WI38 (cell line): ENCODE measurements around the gene RBM41.
"Not testable (repeated sequence)": the region's sequence is repeated elsewhere in the genome, so short reads cannot be mapped to it uniquely, and the experiment has no call there.

ENCODE experiments used
- H3K4me3 ChIP-seq: 2 replicates; pipeline ENCODE4 v1.5.1; 2011; ENCODE audit warnings: low read depth, mild to moderate bottlenecking, control low read depth, low read length
- TF ChIP-seq, protein P1 (sequence below): IDR thresholded peaks from 2 replicates; pipeline ENCODE4 v1.5.1; 2012; ENCODE audit warnings: low read depth, mild to moderate bottlenecking, control low read depth, low read length

Gene RBM41

DNA sequence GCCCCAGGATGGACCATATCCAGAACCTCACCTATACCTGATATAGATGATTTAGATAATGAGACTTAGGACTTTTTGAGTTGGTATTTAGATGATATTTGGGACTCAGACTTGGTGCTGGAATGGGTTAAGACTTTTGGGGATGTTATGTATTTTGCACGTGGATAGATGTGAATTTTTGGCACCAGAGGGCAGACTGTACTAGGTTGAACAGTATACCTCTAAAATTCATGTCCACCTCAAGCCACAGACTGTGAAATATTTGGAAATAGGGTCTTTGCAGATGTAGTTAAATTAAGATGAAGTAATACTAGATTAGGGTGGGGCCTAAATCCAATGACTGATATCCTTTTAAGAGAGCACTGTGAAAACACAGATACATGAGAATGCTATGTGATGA, 15.6 kb downstream of the RBM41 start:
- TF ChIP-seq, protein P1, sequence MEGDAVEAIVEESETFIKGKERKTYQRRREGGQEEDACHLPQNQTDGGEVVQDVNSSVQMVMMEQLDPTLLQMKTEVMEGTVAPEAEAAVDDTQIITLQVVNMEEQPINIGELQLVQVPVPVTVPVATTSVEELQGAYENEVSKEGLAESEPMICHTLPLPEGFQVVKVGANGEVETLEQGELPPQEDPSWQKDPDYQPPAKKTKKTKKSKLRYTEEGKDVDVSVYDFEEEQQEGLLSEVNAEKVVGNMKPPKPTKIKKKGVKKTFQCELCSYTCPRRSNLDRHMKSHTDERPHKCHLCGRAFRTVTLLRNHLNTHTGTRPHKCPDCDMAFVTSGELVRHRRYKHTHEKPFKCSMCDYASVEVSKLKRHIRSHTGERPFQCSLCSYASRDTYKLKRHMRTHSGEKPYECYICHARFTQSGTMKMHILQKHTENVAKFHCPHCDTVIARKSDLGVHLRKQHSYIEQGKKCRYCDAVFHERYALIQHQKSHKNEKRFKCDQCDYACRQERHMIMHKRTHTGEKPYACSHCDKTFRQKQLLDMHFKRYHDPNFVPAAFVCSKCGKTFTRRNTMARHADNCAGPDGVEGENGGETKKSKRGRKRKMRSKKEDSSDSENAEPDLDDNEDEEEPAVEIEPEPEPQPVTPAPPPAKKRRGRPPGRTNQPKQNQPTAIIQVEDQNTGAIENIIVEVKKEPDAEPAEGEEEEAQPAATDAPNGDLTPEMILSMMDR: no peak
- no peak overlapping the region for H3K4me3 ChIP-seq

DNA sequence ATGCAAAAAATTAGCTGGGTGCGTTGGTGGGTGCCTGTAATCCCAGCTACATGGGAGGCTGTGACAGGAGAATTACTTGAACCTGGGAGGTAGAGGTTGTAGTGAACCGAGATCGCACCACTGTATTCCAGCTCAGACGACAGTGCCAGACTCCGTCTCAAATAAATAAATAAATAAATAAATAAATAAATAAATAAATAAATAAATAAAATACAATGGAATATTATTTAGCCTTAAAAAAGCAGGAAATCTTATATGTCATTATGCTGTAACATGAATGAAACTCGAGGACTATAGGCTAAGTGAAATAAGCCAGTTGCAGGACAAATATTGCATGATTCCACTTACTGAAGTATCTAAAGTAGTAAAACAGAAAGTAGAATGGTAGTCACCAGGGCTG, 42.5 kb downstream of the RBM41 start:
- TF ChIP-seq, protein P1: no peak
- H3K4me3 ChIP-seq: no peak overlapping the region

DNA sequence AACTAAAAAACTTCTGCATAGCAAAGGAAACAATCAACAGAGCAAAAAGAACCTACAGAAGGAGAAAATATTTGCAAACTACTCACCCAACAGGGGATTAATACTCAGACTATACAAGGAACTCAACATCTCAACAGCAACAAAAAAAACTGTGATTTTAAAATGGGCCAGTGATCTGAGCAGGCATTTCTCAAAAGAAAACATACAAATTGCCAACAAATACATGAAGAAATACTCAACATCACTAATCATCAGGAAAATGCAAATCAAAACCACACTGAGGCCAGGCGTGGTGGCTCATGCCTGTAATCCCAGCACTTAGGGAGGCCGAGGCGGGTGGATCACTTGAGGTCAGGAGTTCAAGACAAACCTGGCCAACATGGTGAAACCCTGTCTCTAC, 60.9 kb downstream of the RBM41 start:
- H3K4me3 ChIP-seq: not testable (repeated sequence)

DNA sequence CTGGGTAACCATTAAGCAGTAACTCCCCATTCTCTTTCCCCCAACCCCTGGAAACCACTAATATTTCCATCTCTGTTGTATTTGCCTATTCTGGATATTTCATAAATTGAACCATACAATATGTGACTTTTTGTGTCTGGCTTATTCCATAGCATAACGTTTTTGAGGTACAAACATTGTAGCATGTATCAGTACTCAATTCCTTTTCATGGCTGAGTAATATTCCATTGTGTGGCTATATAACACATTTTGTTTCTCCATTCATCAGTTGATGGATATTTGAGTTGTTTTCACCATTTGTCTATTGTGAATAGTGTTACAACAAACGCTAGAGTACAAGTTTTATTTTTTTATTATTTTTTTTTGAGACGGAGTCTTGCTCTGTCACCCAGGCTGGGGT, 63.6 kb downstream of the RBM41 start:
- no peak overlapping the region for H3K4me3 ChIP-seq
- TF ChIP-seq, protein P1: no peak

DNA sequence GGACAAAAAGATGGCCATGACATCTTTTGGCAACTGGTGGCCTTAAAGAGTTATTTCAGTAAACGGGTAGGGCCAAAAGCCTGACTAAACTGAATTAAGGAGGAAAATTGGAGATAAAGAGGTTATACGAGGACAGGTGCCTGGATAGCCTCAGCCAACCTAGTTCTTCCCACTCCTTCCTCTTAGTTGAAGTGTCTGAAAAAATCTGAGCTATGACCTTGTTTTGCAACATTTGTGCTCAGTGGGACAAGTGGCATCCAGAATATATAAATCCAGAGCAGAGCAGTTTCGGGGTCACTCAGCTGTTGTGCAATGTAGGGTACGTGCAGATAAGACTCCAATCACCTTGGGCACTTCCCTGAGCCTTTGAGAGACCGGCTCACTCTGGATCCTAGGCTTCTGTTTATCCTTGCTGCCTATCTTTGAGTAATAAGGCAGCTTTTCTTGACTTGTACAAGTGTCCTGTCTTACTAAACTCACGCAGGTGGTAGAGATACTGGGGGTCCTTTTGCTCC, 68.4 kb downstream of the RBM41 start:
- H3K4me3 ChIP-seq: no peak overlapping the region
- TF ChIP-seq, protein P1: no peak

DNA sequence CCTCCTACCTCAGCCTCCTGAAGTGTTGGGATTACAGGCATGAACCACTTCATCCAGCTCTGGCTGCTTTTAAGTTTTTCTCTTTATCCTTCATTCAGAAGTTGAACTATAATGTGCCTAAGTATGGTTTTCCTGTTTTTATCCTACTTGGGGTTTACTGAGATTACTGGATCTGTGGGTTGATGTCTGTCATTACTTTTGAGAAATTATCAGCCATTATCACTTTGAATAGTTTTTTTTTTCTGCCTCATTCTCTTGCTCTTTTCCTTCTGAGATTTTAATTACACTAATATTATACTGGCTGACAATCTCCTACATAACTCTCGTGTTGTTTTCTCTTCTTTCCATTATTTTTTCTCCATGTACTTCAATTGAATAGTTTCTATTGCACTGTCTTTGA, 71.0 kb downstream of the RBM41 start:
- TF ChIP-seq, protein P1: no peak
- no peak overlapping the region for H3K4me3 ChIP-seq

DNA sequence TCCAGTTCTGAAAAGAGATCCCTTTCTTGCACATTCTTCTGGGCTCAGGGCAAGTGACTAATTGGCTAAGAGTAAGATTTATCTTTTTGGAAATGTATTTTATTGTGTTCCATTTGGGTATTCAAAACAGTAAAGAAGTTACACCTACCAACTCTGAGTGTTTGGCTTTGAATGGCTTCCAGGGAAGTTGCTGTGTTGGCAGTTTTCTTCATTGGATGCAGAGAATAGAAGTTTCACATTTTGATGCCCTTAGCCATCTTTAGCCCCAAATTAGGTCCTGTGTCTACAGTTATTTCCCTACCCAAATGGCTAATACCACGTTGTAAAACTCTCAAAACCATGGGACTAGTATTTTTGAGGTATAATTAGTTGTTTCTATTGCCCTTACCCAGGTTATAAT, 88.9 kb downstream of the RBM41 start:
- TF ChIP-seq, protein P1: no peak
- no peak overlapping the region for H3K4me3 ChIP-seq

DNA sequence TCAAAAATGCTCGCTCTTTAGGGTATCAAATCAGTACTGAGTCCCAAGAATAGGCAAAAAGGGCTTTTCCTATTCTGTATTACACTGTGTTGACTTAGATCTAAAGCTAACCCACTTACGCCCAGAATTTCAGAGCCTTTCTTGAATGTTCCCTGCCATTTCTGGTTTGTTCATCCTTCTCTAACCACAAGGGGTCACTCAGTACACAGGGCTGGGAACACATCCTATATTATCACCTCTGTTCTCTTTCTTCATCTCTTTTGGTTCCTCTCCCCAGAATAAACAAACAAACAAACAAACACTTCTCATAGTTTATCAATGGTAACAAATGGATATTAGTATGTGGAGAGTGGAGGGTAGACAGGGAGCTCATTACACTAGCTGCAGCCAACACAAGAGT, 93.1 kb downstream of the RBM41 start:
- H3K4me3 ChIP-seq: no peak overlapping the region
- TF ChIP-seq, protein P1: no peak
